ENCODE measurements around the gene C5orf46. TPM values are rescaled to one million over a fixed set of nuclear protein-coding genes. Genes with fewer than 3 reads are reported as not detected.
"Not testable (repeated sequence)": the region's sequence is repeated elsewhere in the genome, so short reads cannot be mapped to it uniquely, and the experiment has no call there.

Gene C5orf46
- total RNA-seq, 2 donors from 2014 or later = 0.59 TPM; not detected in 1

DNA sequence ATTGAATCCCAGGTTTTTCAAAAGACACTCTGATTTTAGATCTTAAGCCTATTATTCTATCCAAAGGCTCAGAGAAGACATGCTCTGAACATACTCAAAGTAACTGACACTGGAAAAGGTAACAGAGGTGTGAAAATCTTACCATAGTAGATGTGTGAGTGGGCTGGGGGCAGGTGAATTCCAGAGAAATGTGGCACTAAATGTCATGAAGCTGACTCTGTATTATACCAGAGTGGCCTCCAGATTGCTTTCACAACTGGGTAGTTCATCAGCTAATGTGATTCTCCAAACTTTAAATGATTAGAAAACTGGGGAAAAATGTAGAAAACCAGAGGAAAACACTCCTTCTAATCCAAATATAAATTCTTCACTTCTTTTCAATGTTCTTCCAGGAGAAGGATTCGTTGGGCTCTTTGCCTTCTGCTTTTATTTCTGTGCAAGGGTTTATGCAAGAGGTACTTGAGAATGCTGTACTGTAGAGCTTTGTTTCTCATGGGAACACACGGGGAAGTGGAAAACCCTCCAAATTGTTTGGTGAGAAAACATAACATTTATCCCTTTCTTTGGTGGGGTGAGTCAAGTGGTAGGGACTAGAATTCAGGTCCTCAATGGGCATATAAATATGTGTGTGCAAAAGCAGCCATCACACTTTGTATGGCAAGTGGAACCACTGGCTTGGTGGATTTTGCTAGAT lies 28.1 kb downstream of the C5orf46 start, which contains the start of gene SCGB3A2:
Gene SCGB3A2 (plus strand): TSS at position 646 of the 694 bp plus-strand sequence. CDS start 93 bp downstream, outside the sequence.
- Histone ChIP-seq H3K27me3 (replicated peaks; ENCODE audit: insufficient read depth) (no peaks in the 10 kb centered on the region), H3K9me3 (no peaks in the 10 kb centered on the region), H3K27ac (no peak within 1 kb of the TSS), H3K36me3 (no peaks in the 10 kb centered on the region), H3K4me1 (replicated peaks) (no peaks in the 10 kb centered on the region), H3K4me3 (no peak within 1 kb of the TSS)
- intact Hi-C loops (cut with DNase I) = no loop called here
- no peak for DNase-seq (ENCODE audit: low spot score)
- WGBS = 77% methylated on average over 2 of the region's 2 CpGs
- TF ChIP-seq POLR2A (IDR thresholded peaks at IDR 0.05) = no peak
- no peak for TF ChIP-seq POLR2AphosphoS5 (IDR thresholded peaks at IDR 0.05)
- TF ChIP-seq, protein P1, sequence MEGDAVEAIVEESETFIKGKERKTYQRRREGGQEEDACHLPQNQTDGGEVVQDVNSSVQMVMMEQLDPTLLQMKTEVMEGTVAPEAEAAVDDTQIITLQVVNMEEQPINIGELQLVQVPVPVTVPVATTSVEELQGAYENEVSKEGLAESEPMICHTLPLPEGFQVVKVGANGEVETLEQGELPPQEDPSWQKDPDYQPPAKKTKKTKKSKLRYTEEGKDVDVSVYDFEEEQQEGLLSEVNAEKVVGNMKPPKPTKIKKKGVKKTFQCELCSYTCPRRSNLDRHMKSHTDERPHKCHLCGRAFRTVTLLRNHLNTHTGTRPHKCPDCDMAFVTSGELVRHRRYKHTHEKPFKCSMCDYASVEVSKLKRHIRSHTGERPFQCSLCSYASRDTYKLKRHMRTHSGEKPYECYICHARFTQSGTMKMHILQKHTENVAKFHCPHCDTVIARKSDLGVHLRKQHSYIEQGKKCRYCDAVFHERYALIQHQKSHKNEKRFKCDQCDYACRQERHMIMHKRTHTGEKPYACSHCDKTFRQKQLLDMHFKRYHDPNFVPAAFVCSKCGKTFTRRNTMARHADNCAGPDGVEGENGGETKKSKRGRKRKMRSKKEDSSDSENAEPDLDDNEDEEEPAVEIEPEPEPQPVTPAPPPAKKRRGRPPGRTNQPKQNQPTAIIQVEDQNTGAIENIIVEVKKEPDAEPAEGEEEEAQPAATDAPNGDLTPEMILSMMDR (IDR thresholded peaks at IDR 0.05) = no peak

DNA sequence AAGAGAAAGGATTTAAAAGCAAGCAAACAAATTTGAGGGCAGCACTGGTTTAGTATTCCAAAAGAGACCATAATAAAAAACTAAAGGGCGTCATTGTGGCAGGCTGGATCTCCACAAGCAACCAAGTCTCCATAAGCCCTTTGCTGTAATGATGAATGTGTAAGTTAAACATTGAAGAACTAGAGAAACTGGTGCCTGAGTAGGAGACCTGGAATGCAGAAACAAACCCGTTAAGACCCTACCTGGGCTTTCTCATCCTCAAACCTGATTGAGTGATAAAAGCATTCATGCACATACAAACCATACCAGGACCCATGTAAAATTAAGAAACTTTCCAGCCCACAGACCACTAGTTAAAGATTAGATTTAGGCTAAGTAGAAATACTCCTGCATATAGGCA lies 29.7 kb downstream of the C5orf46 start:
- intact Hi-C loops (cut with DNase I) = no loop called here
- Histone ChIP-seq H3K27ac (no peak overlapping the region), H3K27me3 (replicated peaks; ENCODE audit: insufficient read depth) (no peaks in the 10 kb centered on the region), H3K4me3 (no peak overlapping the region), H3K4me1 (replicated peaks) (no peaks in the 10 kb centered on the region), H3K9me3 (no peaks in the 10 kb centered on the region), H3K36me3 (no peaks in the 10 kb centered on the region)
- WGBS = 39% methylated on average over 2 of the region's 2 CpGs
- TF ChIP-seq, protein P1 (IDR thresholded peaks at IDR 0.05) = no peak
- no peak for DNase-seq (ENCODE audit: low spot score)

DNA sequence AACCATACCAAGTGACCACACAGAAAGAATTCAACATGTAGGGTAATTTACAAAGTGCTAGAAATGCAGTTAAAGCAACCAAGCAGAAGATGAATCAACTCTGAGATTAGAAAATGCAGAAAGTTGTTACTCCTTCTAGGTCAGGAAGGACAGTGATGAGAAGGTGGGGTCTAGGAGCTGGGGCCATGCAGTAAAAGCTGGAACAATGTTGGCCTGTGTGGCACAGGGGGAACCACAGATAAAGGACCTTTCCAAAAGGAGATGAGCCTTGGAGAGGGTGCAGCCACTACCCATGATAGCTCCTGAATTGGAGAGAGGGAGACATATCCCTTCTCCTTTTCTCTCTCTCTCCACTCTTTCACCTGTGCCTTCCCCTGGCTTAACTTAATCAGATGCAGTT lies 30.2 kb downstream of the C5orf46 start:
- Histone ChIP-seq H3K4me3 (no peak overlapping the region), H3K4me1 (replicated peaks) (no peaks in the 10 kb centered on the region), H3K36me3 (no peaks in the 10 kb centered on the region), H3K9me3 (no peaks in the 10 kb centered on the region), H3K27ac (no peak overlapping the region), H3K27me3 (replicated peaks; ENCODE audit: insufficient read depth) (no peaks in the 10 kb centered on the region)
- no peak for TF ChIP-seq POLR2A (IDR thresholded peaks at IDR 0.05)
- no peak for TF ChIP-seq POLR2AphosphoS5 (IDR thresholded peaks at IDR 0.05)
- TF ChIP-seq, protein P1 (IDR thresholded peaks at IDR 0.05) = no peak
- intact Hi-C loops (cut with DNase I) = no loop called here
- no peak for DNase-seq (ENCODE audit: low spot score)

DNA sequence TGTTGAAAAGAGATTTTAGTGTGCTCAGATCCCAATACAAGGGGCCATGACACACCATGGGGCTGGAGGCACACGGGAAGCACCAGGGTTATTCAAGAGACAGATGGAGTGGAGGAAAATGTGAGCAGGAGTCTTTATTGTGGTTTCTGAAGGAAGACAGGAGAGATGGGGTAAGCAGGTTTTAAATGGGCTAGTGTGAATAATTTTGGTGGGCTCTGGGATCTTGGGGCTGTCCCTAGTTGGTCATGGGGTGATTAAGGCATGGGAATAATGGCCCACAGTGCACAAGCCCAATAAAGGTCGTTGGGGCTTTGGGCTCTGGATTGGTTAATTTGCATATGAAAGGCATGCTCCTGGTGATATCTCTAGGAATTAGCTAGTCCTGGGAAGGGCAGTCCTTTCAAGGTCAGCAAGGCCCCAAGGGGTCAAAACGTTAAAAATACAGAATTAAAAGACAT lies 31.4 kb downstream of the C5orf46 start:
- intact Hi-C loops (cut with DNase I) = no loop called here
- TF ChIP-seq, protein P1 (IDR thresholded peaks at IDR 0.05) = no peak
- TF ChIP-seq POLR2A (IDR thresholded peaks at IDR 0.05) (no peak), POLR2AphosphoS5 (IDR thresholded peaks at IDR 0.05) (no peak)

GRCh38 chr5:147874118-147874875 lies 32.0 kb downstream of the C5orf46 start:
- H3K27me3 ChIP-seq (replicated peaks; ENCODE audit: insufficient read depth); H3K36me3 ChIP-seq; H3K9me3 ChIP-seq; H3K27ac ChIP-seq; intact Hi-C loops (cut with DNase I); DNase-seq (ENCODE audit: low spot score); H3K4me3 ChIP-seq; H3K4me1 ChIP-seq (replicated peaks): not testable (repeated sequence)
- 83% methylated on average over 7 of the region's 8 CpGs for WGBS

More for the DNA sequence above, 31.4 kb downstream of the C5orf46 start:
- H3K4me1 ChIP-seq (replicated peaks) = no peaks in the 10 kb centered on the region
- H3K36me3 ChIP-seq = no peaks in the 10 kb centered on the region
- no peak overlapping the region for H3K4me3 ChIP-seq
- no peak for DNase-seq (ENCODE audit: low spot score)
- H3K27me3 ChIP-seq (replicated peaks; ENCODE audit: insufficient read depth) = no peaks in the 10 kb centered on the region
- WGBS = 59% methylated on average over 3 of the region's 3 CpGs
- no peaks in the 10 kb centered on the region for H3K9me3 ChIP-seq
- H3K27ac ChIP-seq = no peak overlapping the region

GRCh38 chr5:147872744-147873435 lies 33.4 kb downstream of the C5orf46 start:
- H3K4me3 ChIP-seq; H3K4me1 ChIP-seq (replicated peaks); DNase-seq (ENCODE audit: low spot score); H3K9me3 ChIP-seq; H3K27me3 ChIP-seq (replicated peaks; ENCODE audit: insufficient read depth); H3K27ac ChIP-seq; intact Hi-C loops (cut with DNase I); H3K36me3 ChIP-seq: not testable (repeated sequence)
- WGBS = 85% methylated on average over 16 of the region's 16 CpGs

DNA sequence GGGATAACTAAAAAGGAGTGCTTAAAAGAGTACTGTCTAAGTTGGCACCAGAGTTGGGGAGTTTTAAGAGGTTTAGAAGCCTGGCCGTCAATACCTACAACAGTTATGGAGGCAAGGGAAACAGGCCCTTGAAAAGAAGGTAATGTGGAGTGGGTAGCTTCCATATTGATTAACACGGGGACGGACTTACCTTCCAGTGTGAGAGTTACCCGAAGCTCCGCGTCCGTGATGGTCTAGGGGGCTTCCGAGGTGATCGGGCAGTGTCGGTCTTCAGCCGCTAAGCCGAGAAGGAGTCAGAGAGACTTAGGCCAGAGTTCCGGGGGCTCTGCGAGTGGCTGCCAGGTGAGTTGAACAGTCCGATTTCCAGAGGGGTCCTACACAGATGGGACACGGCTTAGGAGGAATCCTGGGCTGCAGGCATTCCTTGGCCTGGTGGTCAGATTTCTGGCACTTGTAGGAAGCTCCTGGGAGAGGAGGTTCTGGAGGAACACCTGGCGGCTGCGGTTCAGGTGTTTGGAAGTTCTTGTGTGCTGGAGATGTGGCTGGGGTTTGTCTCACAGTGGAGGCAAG lies 34.3 kb downstream of the C5orf46 start:
- intact Hi-C loops (cut with DNase I); H3K9me3 ChIP-seq; H3K36me3 ChIP-seq; H3K4me1 ChIP-seq (replicated peaks); DNase-seq (ENCODE audit: low spot score); H3K27ac ChIP-seq; H3K4me3 ChIP-seq; H3K27me3 ChIP-seq (replicated peaks; ENCODE audit: insufficient read depth): not testable (repeated sequence)
- 96% methylated on average over 18 of the region's 18 CpGs for WGBS

All from prostate gland (tissue), 2 donors.